HepG2 (cell line): ENCODE data around the gene IFITM10. TPM values are rescaled to one million over a fixed set of nuclear protein-coding genes. Genes with fewer than 3 reads are reported as not detected.

Experiments used
- BATF2 ChIP-seq: sonication (generic); formaldehyde crosslinking; IDR thresholded peaks from 2 replicates; pipeline ENCODE4 v1.8.0; 2022; ENCODE audit warnings: mild to moderate bottlenecking, missing genetic modification reagents, moderate library complexity
- CENPX ChIP-seq: sonication (generic); formaldehyde crosslinking; IDR thresholded peaks from 2 replicates; pipeline ENCODE4 v1.9.0; 2021; ENCODE audit warnings: mild to moderate bottlenecking, missing genetic modification reagents, moderate library complexity
- ETS1 ChIP-seq: sonication (generic); formaldehyde crosslinking; IDR thresholded peaks from 2 replicates; pipeline ENCODE4 v1.4.0; 2020; ENCODE audit warnings: missing genetic modification reagents
- FLYWCH1 ChIP-seq: sonication (generic); formaldehyde crosslinking; IDR thresholded peaks from 2 replicates; pipeline ENCODE4 v1.8.1; 2023; ENCODE audit warnings: mild to moderate bottlenecking, missing genetic modification reagents
- FOXK1 ChIP-seq: sonication (generic); formaldehyde crosslinking; IDR thresholded peaks from 2 replicates; pipeline ENCODE4 v1.4.0; 2020; ENCODE audit warnings: low read depth, missing genetic modification reagents, borderline replicate concordance
- HNRNPL ChIP-seq: fragments of 200-400 bp; formaldehyde crosslinking; IDR thresholded peaks from 2 replicates; pipeline ENCODE4 v1.6.1; 2017; ENCODE audit warnings: mild to moderate bottlenecking, low read depth, low read length
- RFX1 ChIP-seq: fragments of 450-650 bp; IDR thresholded peaks from 2 replicates; pipeline ENCODE4 v1.6.1; 2017
- SMARCE1 ChIP-seq: fragments of 450-650 bp; IDR thresholded peaks from 2 replicates; pipeline ENCODE4 v1.6.1; 2017; ENCODE audit warnings: borderline replicate concordance
- SRSF9 ChIP-seq: fragments of 200-400 bp; formaldehyde crosslinking; IDR thresholded peaks from 2 replicates; pipeline ENCODE4 v1.6.1; 2018; ENCODE audit warnings: borderline replicate concordance, mild to moderate bottlenecking, low read depth, low read length; ENCODE audit not compliant: insufficient read depth, poor library complexity, severe bottlenecking
- ZBTB40 ChIP-seq, 2 experiments: fragments of 450-650 bp in 1 of 2; sonication (generic) in 1 of 2; formaldehyde crosslinking in 1 of 2; IDR thresholded peaks; 2 replicates each; pipeline versions ENCODE4 v1.6.1 to v1.8.0; 2016 to 2022; ENCODE audit warnings: antibody characterized with exemption in 1 of 2, mild to moderate bottlenecking in 1 of 2, missing genetic modification reagents in 1 of 2
- ZFY ChIP-seq: sonication (generic); formaldehyde crosslinking; IDR thresholded peaks from 2 replicates; pipeline ENCODE4 v1.4.0; 2020; ENCODE audit warnings: missing genetic modification reagents
- ZNF232 ChIP-seq: sonication (generic); formaldehyde crosslinking; IDR thresholded peaks from 2 replicates; pipeline ENCODE4 v1.4.0; 2020; ENCODE audit warnings: missing genetic modification reagents, borderline replicate concordance
- ZNF24 ChIP-seq: fragments of 450-650 bp; IDR thresholded peaks from 2 replicates; pipeline ENCODE4 v1.6.1; 2017; ENCODE audit warnings: antibody characterized with exemption, mild to moderate bottlenecking
- ZNF296 ChIP-seq: sonication (generic); formaldehyde crosslinking; conservative IDR thresholded peaks from 2 replicates; pipeline ENCODE4 v1.5.0; 2020; ENCODE audit warnings: mild to moderate bottlenecking, missing genetic modification reagents
- ZNF501 ChIP-seq: sonication (generic); formaldehyde crosslinking; IDR thresholded peaks from 2 replicates; pipeline ENCODE4 v1.5.1; 2020; ENCODE audit warnings: mild to moderate bottlenecking, moderate library complexity, missing genetic modification reagents
- ZNF788 ChIP-seq: sonication (generic); formaldehyde crosslinking; IDR thresholded peaks from 2 replicates; pipeline ENCODE4 v1.5.0; 2020; ENCODE audit warnings: mild to moderate bottlenecking, missing genetic modification reagents, borderline replicate concordance
- polyA plus RNA-seq, 8 experiments: library from polyadenylated mRNA; depleted of rRNA in 3 of 8; stranded (reverse) in 7 of 8; unstranded in 1 of 8; fragments of >200 nt; fragmentation: Illumina TruSeq in 4 of 8; extraction: Trizol in 4 of 8; gene quantifications; 2 replicates each; pipeline versions ENCODE4 v1.2.1 to v1.2.3, GENCODE V29; 2011 to 2016; ENCODE audit warnings: low read depth in 4 of 8, missing spikeins in 1 of 8, mixed read lengths in 1 of 8; ENCODE audit not compliant: insufficient read depth in 1 of 8
- total RNA-seq, 5 experiments: library from RNA; depleted of rRNA; stranded (reverse); fragments of >200 nt; fragmentation: Illumina TruSeq; extraction: Trizol; gene quantifications; 2 replicates each; pipeline ENCODE4 v1.2.3, GENCODE V29; 2016; ENCODE audit warnings: low read depth in 1 of 5

The IFITM10 gene
- total and polyA plus RNA-seq, 2 of the 13 experiments (the other 11 are each of a cell fraction or from before 2014, with no cell fraction given): 0.09 to 0.13 TPM

GRCh38 chr11:1691026-1691877, 59.1 kb downstream of the IFITM10 start (continued):
- TF ChIP-seq FLYWCH1 (no peak), BATF2 (CRISPR knock-in tag) (no peak), HNRNPL (peak; percentile 81), ZNF24 (no peak), ZNF232 (peak; percentile 75), ZBTB40 (IDR thresholded peaks at IDR 0.05) (no peak), ZBTB40 (CRISPR knock-in tag; IDR thresholded peaks at IDR 0.05) (no peak), ZNF788 (CRISPR knock-in tag) (peak; percentile 68; the same call in 1 of the 2 replicates), ZNF296 (CRISPR knock-in tag) (peak; percentile 98), CENPX (CRISPR knock-in tag) (no peak), SMARCE1 (no peak), FOXK1 (CRISPR knock-in tag) (peak; percentile 82; the same call in 1 of the 2 replicates), ZNF501 (CRISPR knock-in tag) (peak; percentile 89), ETS1 (CRISPR knock-in tag) (0 out of 2 replicates have a peak, but pooled peaks have one; percentile 8), SRSF9 (no peak), ZFY (CRISPR knock-in tag) (peak; percentile 88), RFX1 (no peak)
